ENCODE measurements around the gene LCMT2.

LCMT2 gene

DNA sequence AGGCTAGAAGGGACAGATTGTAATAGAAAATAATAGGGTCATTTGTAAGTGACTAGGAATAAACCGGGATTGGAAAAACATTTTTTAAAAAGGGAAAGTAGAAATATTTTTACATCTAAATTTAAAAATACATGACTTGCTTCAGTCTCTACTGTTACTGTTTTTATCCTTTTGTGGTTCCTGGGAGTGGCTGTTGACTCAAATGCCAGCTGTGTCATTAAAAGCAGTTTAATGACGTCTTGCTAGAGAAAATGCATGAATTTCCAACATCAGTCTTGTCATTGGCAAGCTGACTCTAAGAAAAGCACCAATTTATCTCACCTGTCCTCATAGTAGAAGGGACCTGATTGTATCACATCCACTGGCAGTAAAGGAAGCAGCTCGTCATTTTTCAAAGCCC, 16.7 kb upstream of the LCMT2 start:
- TF ChIP-seq, protein P1, sequence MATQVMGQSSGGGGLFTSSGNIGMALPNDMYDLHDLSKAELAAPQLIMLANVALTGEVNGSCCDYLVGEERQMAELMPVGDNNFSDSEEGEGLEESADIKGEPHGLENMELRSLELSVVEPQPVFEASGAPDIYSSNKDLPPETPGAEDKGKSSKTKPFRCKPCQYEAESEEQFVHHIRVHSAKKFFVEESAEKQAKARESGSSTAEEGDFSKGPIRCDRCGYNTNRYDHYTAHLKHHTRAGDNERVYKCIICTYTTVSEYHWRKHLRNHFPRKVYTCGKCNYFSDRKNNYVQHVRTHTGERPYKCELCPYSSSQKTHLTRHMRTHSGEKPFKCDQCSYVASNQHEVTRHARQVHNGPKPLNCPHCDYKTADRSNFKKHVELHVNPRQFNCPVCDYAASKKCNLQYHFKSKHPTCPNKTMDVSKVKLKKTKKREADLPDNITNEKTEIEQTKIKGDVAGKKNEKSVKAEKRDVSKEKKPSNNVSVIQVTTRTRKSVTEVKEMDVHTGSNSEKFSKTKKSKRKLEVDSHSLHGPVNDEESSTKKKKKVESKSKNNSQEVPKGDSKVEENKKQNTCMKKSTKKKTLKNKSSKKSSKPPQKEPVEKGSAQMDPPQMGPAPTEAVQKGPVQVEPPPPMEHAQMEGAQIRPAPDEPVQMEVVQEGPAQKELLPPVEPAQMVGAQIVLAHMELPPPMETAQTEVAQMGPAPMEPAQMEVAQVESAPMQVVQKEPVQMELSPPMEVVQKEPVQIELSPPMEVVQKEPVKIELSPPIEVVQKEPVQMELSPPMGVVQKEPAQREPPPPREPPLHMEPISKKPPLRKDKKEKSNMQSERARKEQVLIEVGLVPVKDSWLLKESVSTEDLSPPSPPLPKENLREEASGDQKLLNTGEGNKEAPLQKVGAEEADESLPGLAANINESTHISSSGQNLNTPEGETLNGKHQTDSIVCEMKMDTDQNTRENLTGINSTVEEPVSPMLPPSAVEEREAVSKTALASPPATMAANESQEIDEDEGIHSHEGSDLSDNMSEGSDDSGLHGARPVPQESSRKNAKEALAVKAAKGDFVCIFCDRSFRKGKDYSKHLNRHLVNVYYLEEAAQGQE (IDR thresholded peaks at IDR 0.05; ENCODE audit: insufficient read depth in 1 of 2, low read depth in 2 of 2, low read length in 2 of 2) = no peak
- TF ChIP-seq FOXP2 (optimal IDR thresholded peaks at IDR 0.05; ENCODE audit: borderline replicate concordance, extremely low read depth, extremely low read length, insufficient read depth) (no peak), SIN3A (IDR thresholded peaks at IDR 0.05; ENCODE audit: borderline replicate concordance, insufficient read depth, low read length) (no peak), TAF1 (IDR thresholded peaks at IDR 0.05; ENCODE audit: borderline replicate concordance, insufficient read depth, low read length) (no peak), POLR2AphosphoS5 (IDR thresholded peaks at IDR 0.05; ENCODE audit: low read depth, low read length) (no peak)

DNA sequence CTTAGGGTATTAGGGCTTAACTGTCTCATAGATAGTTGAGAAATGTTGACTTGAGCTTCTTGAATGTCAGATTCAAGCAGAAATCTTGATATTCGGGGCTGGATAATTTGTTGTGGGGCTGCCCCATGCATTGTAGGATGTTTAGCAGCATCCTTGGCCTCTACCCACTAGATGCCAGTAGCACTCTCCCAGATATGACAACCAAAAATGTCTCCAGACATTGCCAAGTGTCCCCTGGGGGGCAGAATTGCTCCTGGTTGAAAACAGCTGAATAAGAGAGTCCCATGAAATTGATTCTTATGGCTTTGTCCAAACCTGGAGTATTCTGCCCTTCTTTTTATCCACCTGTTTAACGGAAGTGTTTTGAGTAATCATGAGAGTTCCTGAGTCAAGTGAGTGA, 15.9 kb upstream of the LCMT2 start:
- TF ChIP-seq SIN3A (IDR thresholded peaks at IDR 0.05; ENCODE audit: borderline replicate concordance, insufficient read depth, low read length) (no peak), TAF1 (IDR thresholded peaks at IDR 0.05; ENCODE audit: borderline replicate concordance, insufficient read depth, low read length) (no peak), POLR2AphosphoS5 (IDR thresholded peaks at IDR 0.05; ENCODE audit: low read depth, low read length) (no peak), FOXP2 (optimal IDR thresholded peaks at IDR 0.05; ENCODE audit: borderline replicate concordance, extremely low read depth, extremely low read length, insufficient read depth) (no peak)
- TF ChIP-seq, protein P1 (IDR thresholded peaks at IDR 0.05; ENCODE audit: insufficient read depth in 1 of 2, low read depth in 2 of 2, low read length in 2 of 2) = no peak

DNA sequence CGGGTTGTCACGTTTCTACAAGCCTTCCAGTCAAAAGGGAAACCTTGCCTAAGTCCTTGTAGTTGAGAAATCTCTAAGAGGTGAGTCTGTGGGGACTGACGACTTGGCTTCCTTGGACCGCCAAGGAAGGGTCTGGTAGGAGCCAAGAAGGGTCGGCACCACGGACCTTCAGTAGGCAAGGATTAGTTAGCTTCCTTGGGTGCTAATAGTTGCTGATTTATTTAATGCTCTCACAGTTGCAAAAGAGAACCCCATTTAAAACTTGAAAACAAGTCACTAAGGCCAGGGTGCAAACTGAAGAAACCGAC, 361 bp upstream of the LCMT2 start:
- TF ChIP-seq SIN3A (IDR thresholded peaks at IDR 0.05; ENCODE audit: borderline replicate concordance, insufficient read depth, low read length) = no peak
- TF ChIP-seq TAF1 (IDR thresholded peaks at IDR 0.05; ENCODE audit: borderline replicate concordance, insufficient read depth, low read length) = peak; percentile 10; the same call in 1 of the 2 replicates

DNA sequence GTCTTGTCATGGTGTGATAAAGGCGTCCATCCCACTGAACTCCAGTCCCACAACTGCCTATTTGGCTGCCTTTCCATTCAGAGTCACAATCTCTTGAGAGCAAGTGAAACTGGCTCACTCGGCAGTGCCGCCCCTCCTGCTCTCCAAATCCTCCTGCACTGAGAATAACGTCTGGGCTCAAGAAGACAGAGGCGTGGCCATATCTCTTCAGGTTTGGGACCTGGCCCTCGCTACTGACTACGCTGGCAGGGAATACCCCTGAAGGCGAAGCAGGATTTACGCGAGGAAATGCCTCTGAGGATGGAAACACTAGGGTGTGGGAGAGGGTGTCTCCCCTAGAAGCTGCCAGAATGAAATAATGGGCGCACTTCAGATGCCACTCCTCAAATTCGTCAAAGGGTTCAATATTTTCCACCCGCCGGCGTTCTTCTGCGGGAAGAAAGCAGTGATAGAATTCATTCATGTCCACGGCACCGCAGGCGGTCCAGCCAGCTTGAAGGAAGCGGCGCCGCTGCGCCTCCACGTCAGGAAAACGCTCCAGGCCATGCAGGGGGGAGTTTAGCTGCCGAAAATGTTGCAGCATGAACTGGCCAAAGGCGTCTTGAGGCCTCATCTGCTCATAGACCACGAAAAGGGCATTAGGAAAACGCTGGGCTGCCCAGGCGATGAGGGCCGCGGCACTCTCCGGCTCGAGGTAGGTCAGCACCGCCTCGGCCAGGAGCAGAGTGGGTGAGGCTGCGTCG, 985 bp downstream of the LCMT2 start:
- no peak for TF ChIP-seq POLR2AphosphoS5 (IDR thresholded peaks at IDR 0.05; ENCODE audit: low read depth, low read length)
- TF ChIP-seq SIN3A (IDR thresholded peaks at IDR 0.05; ENCODE audit: borderline replicate concordance, insufficient read depth, low read length) = no peak
- no peak for TF ChIP-seq FOXP2 (optimal IDR thresholded peaks at IDR 0.05; ENCODE audit: borderline replicate concordance, extremely low read depth, extremely low read length, insufficient read depth)
- no peak for TF ChIP-seq TAF1 (IDR thresholded peaks at IDR 0.05; ENCODE audit: borderline replicate concordance, insufficient read depth, low read length)
- TF ChIP-seq, protein P1 (IDR thresholded peaks at IDR 0.05; ENCODE audit: insufficient read depth in 1 of 2, low read depth in 2 of 2, low read length in 2 of 2) = no peak

DNA sequence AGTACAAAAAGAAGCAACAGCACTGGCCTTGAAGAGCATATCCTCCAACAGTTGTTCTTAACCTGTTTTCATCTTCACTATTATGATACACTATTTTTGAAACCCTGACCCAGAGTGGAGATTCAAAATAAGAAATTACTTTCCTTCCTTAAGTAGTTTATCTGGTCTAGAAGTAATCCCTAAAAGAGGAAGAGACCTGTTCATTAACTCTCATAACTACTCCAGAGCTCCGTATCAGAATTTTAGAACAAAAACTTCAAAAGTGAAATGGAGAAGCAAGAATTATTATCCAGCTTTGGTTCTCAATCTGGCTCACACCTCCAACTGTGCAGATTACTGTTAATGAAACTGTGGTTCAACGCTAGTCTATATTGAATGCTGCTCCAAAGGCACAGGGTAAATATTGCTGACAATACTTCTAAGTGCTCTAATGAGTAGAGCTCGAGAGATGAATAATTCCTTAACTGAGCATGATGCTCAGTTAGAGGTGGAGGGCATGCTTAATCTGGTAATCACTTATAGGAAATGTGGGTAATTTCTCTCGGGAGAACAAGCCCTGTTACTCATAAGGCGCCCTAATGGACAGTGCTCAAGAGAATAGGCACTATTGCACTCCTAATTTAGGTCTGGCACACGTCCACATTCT, 5.2 kb downstream of the LCMT2 start:
- TF ChIP-seq, protein P1 (IDR thresholded peaks at IDR 0.05; ENCODE audit: insufficient read depth in 1 of 2, low read depth in 2 of 2, low read length in 2 of 2) = no peak
- no peak for TF ChIP-seq FOXP2 (optimal IDR thresholded peaks at IDR 0.05; ENCODE audit: borderline replicate concordance, extremely low read depth, extremely low read length, insufficient read depth)
- no peak for TF ChIP-seq POLR2AphosphoS5 (IDR thresholded peaks at IDR 0.05; ENCODE audit: low read depth, low read length)
- TF ChIP-seq SIN3A (IDR thresholded peaks at IDR 0.05; ENCODE audit: borderline replicate concordance, insufficient read depth, low read length) = no peak
- TF ChIP-seq TAF1 (IDR thresholded peaks at IDR 0.05; ENCODE audit: borderline replicate concordance, insufficient read depth, low read length) = no peak
